Endodermal cell (in vitro differentiated cells): ENCODE results near the gene TBL1X. TPM values are rescaled to one million over a fixed set of nuclear protein-coding genes. Genes with fewer than 3 reads are reported as not detected.

Experiments
- DNase-seq: peaks from one replicate; pipeline ENCODE4 v3.0.0-alpha.2; 2017
- H3K27ac ChIP-seq: 2 replicates; pipeline ENCODE4 v1.5.1; 2013; ENCODE audit warnings: mild to moderate bottlenecking, low read depth, low read length, moderate library complexity
- H3K27me3 ChIP-seq: 2 replicates; pipeline ENCODE4 v1.6.1; 2013; ENCODE audit warnings: mild to moderate bottlenecking, low read length, moderate library complexity; ENCODE audit not compliant: insufficient read depth, control insufficient read depth, poor library complexity, severe bottlenecking
- H3K36me3 ChIP-seq: 2 replicates; pipeline ENCODE4 v1.7.0; 2013; ENCODE audit warnings: mild to moderate bottlenecking, low read length, moderate library complexity; ENCODE audit not compliant: control insufficient read depth, insufficient read depth
- H3K4me1 ChIP-seq: one replicate; pipeline ENCODE4 v1.7.0; 2013; ENCODE audit warnings: low read length; ENCODE audit not compliant: control insufficient read depth, insufficient read depth
- H3K4me3 ChIP-seq: 2 replicates; pipeline ENCODE4 v1.5.1; 2013; ENCODE audit warnings: mild to moderate bottlenecking, low read length, moderate library complexity
- H3K9ac ChIP-seq: 2 replicates; pipeline ENCODE4 v1.6.1; 2013; ENCODE audit warnings: mild to moderate bottlenecking, low read length, moderate library complexity; ENCODE audit not compliant: poor library complexity, severe bottlenecking; ENCODE audit errors: extremely low read depth
- H3K9me3 ChIP-seq: 2 replicates; pipeline ENCODE4 v1.6.1; 2013; ENCODE audit warnings: mild to moderate bottlenecking, low read length, moderate library complexity; ENCODE audit not compliant: control insufficient read depth
- H3K27ac Mint-ChIP-seq: 2 replicates; pipeline ENCODE4 v1.8.0; 2020; ENCODE audit warnings: mixed read lengths
- H3K27me3 Mint-ChIP-seq: 2 replicates; pipeline ENCODE4 v1.8.0; 2021; ENCODE audit warnings: mild to moderate bottlenecking, mixed read lengths; ENCODE audit not compliant: insufficient read depth
- H3K36me3 Mint-ChIP-seq: 2 replicates; pipeline ENCODE4 v1.8.0; 2020; ENCODE audit warnings: low read depth, mixed read lengths
- H3K4me1 Mint-ChIP-seq: 2 replicates; pipeline ENCODE4 v1.8.0; 2020; ENCODE audit warnings: mixed read lengths
- H3K4me3 Mint-ChIP-seq: 2 replicates; pipeline ENCODE4 v1.8.0; 2020; ENCODE audit warnings: mild to moderate bottlenecking, moderate library complexity, mixed read lengths
- H3K9me3 Mint-ChIP-seq: 2 replicates; pipeline ENCODE4 v1.8.0; 2020; ENCODE audit warnings: mild to moderate bottlenecking, mixed read lengths
- CTCF ChIP-seq: fragments of 200-600 bp; sonication (generic); conservative IDR thresholded peaks from 2 replicates; pipeline ENCODE4 v1.5.0; 2021; ENCODE audit warnings: antibody characterized with exemption, mild to moderate bottlenecking
- WGBS, 2 experiments: methylation state at CpG; one replicate each; pipeline versions ENCODE4 v1.1.5 to v1.1.7; 2013; ENCODE audit warnings: missing lambda C conversion rate in 2 of 2, mixed read lengths in 1 of 2; ENCODE audit not compliant: insufficient coverage in 1 of 2, insufficient read length in 1 of 2; 5-methylcytosine and 5-hydroxymethylcytosine counted together
- total RNA-seq, 2 donors: library from RNA; stranded (reverse); fragmentation: NEBNext Ultra II Directional in 1 of 2; extraction: Animal tissue kit (Norgen Biotek cat#: 25700) in 1 of 2; gene quantifications; 2 replicates in 1 of 2; 3 replicates in 1 of 2; pipeline ENCODE4 v1.2.1, GENCODE V29; 2021

Gene TBL1X
- total RNA-seq, 2 donors from 2014 or later, result 19.1 to 24.1 TPM

- Mint-ChIP-seq H3K27ac (no peak overlapping the region), H3K9me3 (peaks cover 48% of the 10 kb centered on the region), H3K4me1 (peaks cover 5% of the 10 kb centered on the region), H3K27me3 (no peaks in the 10 kb centered on the region), H3K36me3 (no peaks in the 10 kb centered on the region), H3K4me3 (no peak overlapping the region)
- H3K9me3 ChIP-seq, result no peaks in the 10 kb centered on the region
- no peaks in the 10 kb centered on the region for H3K36me3 ChIP-seq
- H3K27me3 ChIP-seq, result no peaks in the 10 kb centered on the region
- no peak overlapping the region for H3K4me3 ChIP-seq
- no peaks in the 10 kb centered on the region for H3K4me1 ChIP-seq
- H3K9ac ChIP-seq, result no peak overlapping the region
- TF ChIP-seq CTCF, result no peak
- H3K27ac ChIP-seq, result no peak overlapping the region
- DNase-seq, result no peak
- 60 to 87% methylated on average over 1 to 12 of the region's 12 CpGs for WGBS, 2 experiments
These were observed 67.5 kb downstream of the TBL1X start for GRCh38 chrX:9532349-9532748.

- 60 to 90% methylated on average over 1 to 8 of the region's 8 CpGs for WGBS, 2 experiments
- H3K4me3 ChIP-seq, result no peak overlapping the region
- no peaks in the 10 kb centered on the region for H3K9me3 ChIP-seq
- peaks cover 5% of the 10 kb centered on the region for H3K4me1 Mint-ChIP-seq
- H3K36me3 Mint-ChIP-seq, result no peaks in the 10 kb centered on the region
- H3K4me1 ChIP-seq, result no peaks in the 10 kb centered on the region
- H3K9ac ChIP-seq, result no peak overlapping the region
- H3K4me3 Mint-ChIP-seq, result no peak overlapping the region
- no peak for TF ChIP-seq CTCF
- no peaks in the 10 kb centered on the region for H3K27me3 Mint-ChIP-seq
- H3K9me3 Mint-ChIP-seq, result peaks cover 46% of the 10 kb centered on the region
- H3K27ac Mint-ChIP-seq, result no peak overlapping the region
- no peak overlapping the region for H3K27ac ChIP-seq
- no peak for DNase-seq
- H3K27me3 ChIP-seq, result no peaks in the 10 kb centered on the region
- no peaks in the 10 kb centered on the region for H3K36me3 ChIP-seq
These were observed 68.8 kb downstream of the TBL1X start for GRCh38 chrX:9533611-9534010.

GRCh38 chrX:9534686-9535085 is 69.8 kb downstream of the TBL1X start:
- H3K9me3 Mint-ChIP-seq, result peaks cover 40% of the 10 kb centered on the region
- Histone ChIP-seq H3K4me3 (no peak overlapping the region), H3K9me3 (no peaks in the 10 kb centered on the region), H3K36me3 (no peaks in the 10 kb centered on the region), H3K27me3 (no peaks in the 10 kb centered on the region), H3K9ac (no peak overlapping the region), H3K4me1 (no peaks in the 10 kb centered on the region), H3K27ac (peak overlapping the region; percentile 24)
- WGBS, 2 experiments, result 58% methylated on average over 2 of the region's 3 CpGs; no CpG with 5 or more reads in 1 of the 2 experiments
- H3K4me3 Mint-ChIP-seq, result no peak overlapping the region
- peaks cover 5% of the 10 kb centered on the region for H3K4me1 Mint-ChIP-seq
- DNase-seq, result no peak
- no peaks in the 10 kb centered on the region for H3K36me3 Mint-ChIP-seq
- no peaks in the 10 kb centered on the region for H3K27me3 Mint-ChIP-seq
- no peak for TF ChIP-seq CTCF
- H3K27ac Mint-ChIP-seq, result no peak overlapping the region
